HAP-1 (cell line): Measurements from ENCODE around the gene NOL6.
A peak's percentile ranks its signal among the peaks of the same experiment; 100 is the strongest.
"Not testable (repeated sequence)": the region's sequence is repeated elsewhere in the genome, so short reads cannot be mapped to it uniquely, and the experiment has no call there.

ENCODE experiments used
- DNase-seq, 2 experiments: peaks; one replicate each; pipeline ENCODE4 v3.0.0-alpha.2; 2016 to 2020; ENCODE audit warnings: low spot score in 2 of 2
- H3K27me3 ChIP-seq: fragments of 250-450 bp; sonication (Bioruptor Pico); 2 replicates; pipeline ENCODE4 v1.5.1; 2020; ENCODE audit warnings: low read depth, mild to moderate bottlenecking, moderate library complexity
- H3K36me3 ChIP-seq: fragments of 250-450 bp; sonication (Bioruptor Pico); replicated peaks from 2 replicates; pipeline ENCODE4 v1.5.1; 2020; ENCODE audit warnings: mild to moderate bottlenecking
- H3K4me1 ChIP-seq: fragments of 250-450 bp; sonication (Bioruptor Pico); 2 replicates; pipeline ENCODE4 v1.5.1; 2020; ENCODE audit warnings: mild to moderate bottlenecking
- H3K4me3 ChIP-seq: fragments of 250-450 bp; sonication (Bioruptor Pico); 2 replicates; pipeline ENCODE4 v1.5.1; 2020; ENCODE audit warnings: mild to moderate bottlenecking, moderate library complexity
- H3K9me3 ChIP-seq: fragments of 250-450 bp; sonication (Bioruptor Pico); 2 replicates; pipeline ENCODE4 v1.5.1; 2020; ENCODE audit warnings: mild to moderate bottlenecking, moderate library complexity
- in situ Hi-C: fragments of 300-500 bp; cut with MboI; formaldehyde crosslinking; loops from 3 replicates; pipeline ENCODE4 v1.14.3; 2020; ENCODE audit warnings: low sequenced_read_pairs, inconsistent platforms, mixed read lengths

Gene NOL6

DNA sequence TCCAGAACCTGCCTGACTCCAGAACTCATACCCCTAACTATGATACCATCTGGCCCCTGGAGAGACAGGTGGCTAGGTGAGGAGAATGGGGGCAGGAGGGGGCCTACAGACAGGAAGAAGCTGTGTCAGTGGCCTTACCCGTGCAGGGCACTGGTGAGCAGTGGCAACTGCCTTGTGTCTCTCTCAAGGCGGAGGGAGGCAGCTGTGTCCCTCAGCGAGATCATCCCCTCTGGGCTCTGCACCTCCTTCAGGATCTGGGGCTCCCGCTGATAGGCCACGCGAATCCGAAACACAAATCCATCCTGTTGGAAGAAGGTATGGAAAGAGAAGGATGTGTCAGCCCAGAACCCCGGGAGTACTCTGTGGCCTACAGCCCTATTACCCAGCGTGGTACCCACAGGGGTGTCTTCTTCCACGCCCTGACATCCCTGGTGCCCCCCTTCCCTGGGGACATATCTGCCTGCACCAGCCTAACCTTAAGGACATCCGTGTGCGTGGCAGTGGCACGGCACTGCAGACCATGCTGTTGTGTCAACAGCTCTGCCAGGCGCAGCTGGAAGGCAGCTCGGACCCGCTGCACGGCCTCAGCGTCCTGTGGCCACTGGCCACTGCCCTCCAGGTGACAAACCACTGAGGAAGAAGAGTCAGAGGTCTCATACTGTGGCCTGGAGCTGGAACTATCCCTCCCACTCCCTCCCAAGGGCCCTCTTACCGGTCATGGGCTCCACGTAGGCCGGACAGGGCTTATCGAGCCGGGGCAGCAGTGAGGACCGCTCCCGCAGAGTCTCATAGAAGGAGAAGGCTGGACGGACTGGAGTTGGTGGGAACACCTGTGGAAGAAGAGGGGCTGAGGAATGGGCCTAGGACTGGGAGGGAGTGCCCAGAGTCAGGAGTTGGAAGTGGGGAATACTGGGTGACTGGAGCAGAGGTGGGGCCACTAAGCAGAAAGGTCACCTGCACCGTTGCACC lies 7.8 kb downstream of the NOL6 start:
- H3K36me3 ChIP-seq, result peaks cover 96% of the 10 kb centered on the region
- H3K4me3 ChIP-seq, result no peak overlapping the region
- H3K27me3 ChIP-seq, result no peaks in the 10 kb centered on the region
- in situ Hi-C loops, result no loop called here
- DNase-seq, result no peak
- no peaks in the 10 kb centered on the region; the same call in 1 of the 2 replicates for H3K4me1 ChIP-seq
- no peaks in the 10 kb centered on the region for H3K9me3 ChIP-seq

- Histone ChIP-seq H3K4me1 (no peaks in the 10 kb centered on the region), H3K4me3 (no peak overlapping the region), H3K36me3 (peaks cover 94% of the 10 kb centered on the region), H3K9me3 (no peaks in the 10 kb centered on the region), H3K27me3 (no peaks in the 10 kb centered on the region)
- in situ Hi-C loops, result no loop called here
- no peak for DNase-seq
Measured at GRCh38 chr9:33465096-33465495, 8.6 kb downstream of the NOL6 start.

GRCh38 chr9:33464045-33464636 lies 9.6 kb downstream of the NOL6 start:
- no peak for DNase-seq
- Histone ChIP-seq H3K4me1 (no peaks in the 10 kb centered on the region), H3K36me3 (peaks cover 85% of the 10 kb centered on the region), H3K9me3 (no peaks in the 10 kb centered on the region), H3K4me3 (no peak overlapping the region), H3K27me3 (no peaks in the 10 kb centered on the region)
- in situ Hi-C loops, result no loop called here

DNA sequence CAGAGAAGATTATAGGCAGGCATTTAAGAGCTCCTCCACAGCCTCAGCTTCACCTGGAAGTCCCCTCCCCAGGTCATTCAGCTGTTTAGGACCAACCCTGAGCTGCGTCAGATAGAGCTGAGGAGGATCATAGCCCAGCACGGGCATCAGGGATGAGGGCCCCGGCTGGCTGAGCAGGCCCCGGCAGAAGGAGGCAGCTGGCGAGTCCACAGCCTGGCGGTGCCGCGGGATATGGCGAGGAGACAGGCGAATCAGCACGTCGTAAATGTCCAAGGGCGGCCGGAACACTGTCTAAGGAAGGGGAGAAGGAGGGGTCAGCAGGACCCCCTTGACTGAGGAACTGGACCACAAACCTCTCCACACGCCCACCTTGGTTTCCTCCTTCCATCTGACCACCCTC lies 10.6 kb downstream of the NOL6 start:
- in situ Hi-C loops, result no loop called here
- Histone ChIP-seq H3K36me3 (peaks cover 75% of the 10 kb centered on the region), H3K4me3 (no peak overlapping the region), H3K4me1 (no peaks in the 10 kb centered on the region), H3K9me3 (no peaks in the 10 kb centered on the region), H3K27me3 (no peaks in the 10 kb centered on the region)
- no peak for DNase-seq

- Histone ChIP-seq H3K27me3 (no peaks in the 10 kb centered on the region), H3K9me3 (no peaks in the 10 kb centered on the region), H3K4me3 (no peak overlapping the region), H3K4me1 (no peaks in the 10 kb centered on the region), H3K36me3 (peaks cover 59% of the 10 kb centered on the region)
- no peak for DNase-seq
- in situ Hi-C loops, result no loop called here
Measured at GRCh38 chr9:33461492-33461891, 12.2 kb downstream of the NOL6 start.

- Histone ChIP-seq H3K9me3 (no peaks in the 10 kb centered on the region), H3K36me3 (peaks cover 52% of the 10 kb centered on the region), H3K27me3 (no peaks in the 10 kb centered on the region), H3K4me1 (no peaks in the 10 kb centered on the region), H3K4me3 (no peak overlapping the region)
- DNase-seq, result no peak
- in situ Hi-C loops, result no loop called here
Measured at GRCh38 chr9:33460854-33461253, 12.9 kb downstream of the NOL6 start.

DNA sequence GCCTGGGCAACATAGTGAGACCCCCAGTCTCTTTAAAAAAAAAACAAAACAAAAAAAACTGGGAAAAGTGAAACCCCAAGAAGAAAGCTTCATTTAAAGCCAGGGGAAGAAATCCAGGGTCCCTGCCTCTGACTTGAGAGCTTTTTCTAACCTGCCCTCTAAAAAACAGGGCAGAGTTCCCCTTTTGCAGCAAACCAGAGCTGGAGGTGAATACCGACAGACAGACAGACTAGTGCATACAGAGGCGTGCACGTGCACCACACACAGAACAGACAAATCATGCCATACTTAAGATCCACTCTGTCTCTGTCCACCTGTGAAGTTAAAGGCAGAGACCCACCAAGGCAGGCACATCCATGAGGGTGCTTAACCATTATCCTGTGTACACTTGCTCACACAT lies 14.6 kb downstream of the NOL6 start:
- H3K27me3 ChIP-seq, result no peaks in the 10 kb centered on the region

GRCh38 chr9:33458444-33458843 lies 15.3 kb downstream of the NOL6 start:
- Histone ChIP-seq H3K4me1 (no peaks in the 10 kb centered on the region), H3K27me3 (no peaks in the 10 kb centered on the region), H3K9me3 (no peaks in the 10 kb centered on the region), H3K4me3 (no peak overlapping the region), H3K36me3 (peaks cover 29% of the 10 kb centered on the region)
- DNase-seq, result no peak
- in situ Hi-C loops, result no loop called here

More for the DNA sequence above, 14.6 kb downstream of the NOL6 start:
- in situ Hi-C loops, result no loop called here
- no peak for DNase-seq
- H3K9me3 ChIP-seq, result no peaks in the 10 kb centered on the region
- no peak overlapping the region for H3K4me3 ChIP-seq
- H3K4me1 ChIP-seq, result no peaks in the 10 kb centered on the region
- H3K36me3 ChIP-seq, result peaks cover 35% of the 10 kb centered on the region

DNA sequence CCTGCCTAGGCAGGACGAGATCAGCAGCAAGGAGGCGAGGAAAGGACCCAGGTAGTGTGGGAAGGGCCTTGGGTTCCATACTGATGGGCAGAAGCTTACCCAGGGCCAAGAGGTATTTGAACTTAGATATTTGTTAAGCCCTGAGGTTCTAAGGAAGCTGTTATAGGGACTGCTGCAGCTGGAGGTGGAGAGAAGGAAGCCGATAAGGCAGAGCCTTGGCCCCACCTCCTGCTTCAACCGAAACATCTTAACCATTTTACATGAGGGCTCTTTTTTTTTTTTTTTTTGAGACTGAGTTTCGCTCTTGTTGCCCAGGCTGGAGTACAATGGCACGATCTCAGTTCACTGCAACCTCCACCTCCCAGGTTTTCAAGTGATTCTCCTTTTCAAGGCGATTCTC lies 17.8 kb downstream of the NOL6 start:
- DNase-seq, result no peak
- Histone ChIP-seq H3K4me3 (no peak overlapping the region), H3K36me3 (peaks cover 4% of the 10 kb centered on the region), H3K27me3 (no peaks in the 10 kb centered on the region), H3K9me3 (no peaks in the 10 kb centered on the region), H3K4me1 (no peaks in the 10 kb centered on the region)
- in situ Hi-C loops, result no loop called here

DNA sequence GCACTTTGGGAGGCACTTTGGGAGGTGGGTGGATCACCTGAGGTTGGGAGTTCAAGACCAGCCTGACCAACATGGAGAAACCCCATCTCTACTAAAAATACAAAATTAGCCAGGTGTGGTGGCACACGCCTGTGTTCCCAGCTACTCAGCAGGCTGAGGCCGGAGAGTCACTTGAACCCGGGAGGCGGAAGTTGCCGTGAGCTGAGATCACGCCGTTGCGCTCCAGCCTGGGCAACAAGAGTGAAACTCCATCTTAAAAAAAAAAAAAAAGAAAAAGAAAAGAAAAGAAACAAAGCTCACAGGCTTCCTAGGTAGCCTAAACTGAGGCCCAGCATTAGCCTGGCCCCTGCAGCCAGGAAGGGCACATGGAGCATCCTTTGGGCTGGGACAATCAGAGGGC lies 18.3 kb downstream of the NOL6 start:
- H3K4me1 ChIP-seq, H3K36me3 ChIP-seq, H3K27me3 ChIP-seq, H3K4me3 ChIP-seq, DNase-seq, H3K9me3 ChIP-seq, in situ Hi-C loops: not testable (repeated sequence)

DNA sequence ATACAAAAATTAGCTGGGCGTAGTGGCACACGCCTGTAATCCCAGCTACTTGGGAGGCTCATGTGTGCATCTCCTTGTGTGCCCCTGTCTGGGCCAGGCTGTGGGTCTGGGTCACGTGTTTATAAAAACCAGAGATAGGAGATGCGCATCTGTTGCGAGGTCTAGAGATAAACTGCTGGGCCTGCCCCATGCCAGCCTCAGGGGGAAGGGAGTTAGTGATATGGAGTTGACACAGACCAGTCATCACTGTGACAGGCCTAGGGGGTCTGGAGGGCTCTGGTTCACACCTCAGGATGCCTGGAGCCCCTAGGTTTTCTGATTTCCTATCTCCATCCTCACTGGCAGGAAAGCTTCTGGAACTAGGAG lies 19.1 kb downstream of the NOL6 start:
- H3K9me3 ChIP-seq, H3K27me3 ChIP-seq, in situ Hi-C loops, H3K36me3 ChIP-seq, H3K4me1 ChIP-seq, DNase-seq, H3K4me3 ChIP-seq: not testable (repeated sequence)

DNA sequence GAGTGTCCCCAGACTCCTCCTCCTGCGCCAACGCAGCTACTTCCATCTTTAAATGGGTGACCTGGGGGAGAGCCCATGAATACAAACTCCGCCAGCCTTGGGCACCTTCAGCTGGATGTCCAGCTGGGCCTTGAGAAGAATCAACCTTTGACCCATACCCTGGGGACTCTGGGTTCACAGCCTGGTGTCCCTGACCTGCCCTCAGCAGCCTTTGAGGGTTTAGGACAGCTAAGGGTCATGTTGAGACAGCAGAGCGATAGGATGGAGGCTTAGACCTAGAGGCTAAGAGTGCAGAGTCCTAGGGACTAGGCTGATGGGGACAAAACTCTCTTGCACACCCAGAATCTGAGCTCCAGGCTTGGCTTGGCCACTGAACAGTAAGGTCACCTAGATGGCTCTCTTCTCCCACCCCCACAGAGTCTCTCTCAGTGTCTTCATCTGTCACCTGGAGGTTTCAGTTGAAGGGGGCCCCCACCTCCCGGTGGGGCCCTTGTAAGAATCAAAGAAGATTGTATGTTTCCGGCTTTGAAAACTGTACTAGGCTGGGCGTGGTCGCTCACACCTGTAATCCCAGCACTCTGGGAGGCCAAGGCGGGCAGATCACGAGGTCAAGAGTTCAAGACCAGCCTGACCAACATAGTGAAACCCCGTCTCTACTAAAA lies 19.6 kb downstream of the NOL6 start:
- H3K27me3 ChIP-seq, result no peaks in the 10 kb centered on the region
- no peaks in the 10 kb centered on the region for H3K36me3 ChIP-seq
- H3K9me3 ChIP-seq, result no peaks in the 10 kb centered on the region
- H3K4me1 ChIP-seq, result no peaks in the 10 kb centered on the region
- in situ Hi-C loops, result no loop called here
- H3K4me3 ChIP-seq, result no peak overlapping the region
- no peak for DNase-seq

GRCh38 chr9:33453286-33453860 lies 20.4 kb downstream of the NOL6 start:
- no peaks in the 10 kb centered on the region for H3K4me1 ChIP-seq
- in situ Hi-C loops, result no loop called here

GRCh38 chr9:33452828-33453271 lies 20.9 kb downstream of the NOL6 start:
- Histone ChIP-seq H3K4me3 (no peak overlapping the region), H3K27me3 (no peaks in the 10 kb centered on the region), H3K36me3 (no peaks in the 10 kb centered on the region), H3K4me1 (peaks cover 1% of the 10 kb centered on the region), H3K9me3 (no peaks in the 10 kb centered on the region)
- in situ Hi-C loops, result no loop called here
- DNase-seq, result peak; percentile 66 to 82

More at GRCh38 chr9:33453286-33453860, 20.4 kb downstream of the NOL6 start:
- Histone ChIP-seq H3K36me3 (no peaks in the 10 kb centered on the region), H3K27me3 (no peaks in the 10 kb centered on the region), H3K9me3 (no peaks in the 10 kb centered on the region), H3K4me3 (no peak overlapping the region)
- DNase-seq, result no peak
